ENCODE data around the gene POLR1G.
A peak's percentile ranks its signal among the peaks of the same experiment; 100 is the strongest.

Gene POLR1G

GRCh38 chr19:45391346-45391745, 15.1 kb upstream of the POLR1G start:
- H3K79me2 ChIP-seq (ENCODE audit: control insufficient read depth, insufficient read depth, low read length), result no peaks in the 10 kb centered on the region
- no peak overlapping the region for H3K4ac ChIP-seq (ENCODE audit: low read depth, low read length)
- no peak overlapping the region for H3K27ac ChIP-seq (ENCODE audit: low read depth, low read length)
- H3K4me3 ChIP-seq (ENCODE audit: low read length), result no peak overlapping the region
- no peak overlapping the region for H2AK5ac ChIP-seq (ENCODE audit: low read length)
- peak; percentile 75 for DNase-seq
- H3K36me3 ChIP-seq (ENCODE audit: control insufficient read depth, insufficient read depth, low read length), result no peaks in the 10 kb centered on the region
- no peak overlapping the region for H4K8ac ChIP-seq (ENCODE audit: low read depth, low read length)
- H4K5ac ChIP-seq (ENCODE audit: low read length), result no peak overlapping the region
- no peak overlapping the region for H3K23ac ChIP-seq (ENCODE audit: low read length)
- H3K27me3 ChIP-seq (ENCODE audit: insufficient read depth, low read length, poor library complexity), result no peaks in the 10 kb centered on the region
- H3K79me1 ChIP-seq (ENCODE audit: low read length), result no peaks in the 10 kb centered on the region
- no peak overlapping the region for H2BK15ac ChIP-seq (replicated peaks; ENCODE audit: low read depth)
- no peaks in the 10 kb centered on the region for H3K4me1 ChIP-seq (ENCODE audit: control insufficient read depth, low read depth, low read length)
- no peak overlapping the region for H3K4me2 ChIP-seq (ENCODE audit: low read length)
- no peak overlapping the region for H3K56ac ChIP-seq (ENCODE audit: low read length)
- whole genome bisulfite sequencing (ENCODE audit: extremely low coverage, insufficient coverage, low lambda C conversion rate), result no CpG with 5 or more reads among the region's 3 CpGs
- no peak overlapping the region for H2BK120ac ChIP-seq (ENCODE audit: low read depth, low read length)
- no peak overlapping the region for H2BK5ac ChIP-seq (ENCODE audit: low read length)
- H3K18ac ChIP-seq (ENCODE audit: low read length), result no peak overlapping the region
- H3K9ac ChIP-seq (ENCODE audit: low read length), result no peak overlapping the region

GRCh38 chr19:45391871-45392665, 14.4 kb upstream of the POLR1G start:
- Histone ChIP-seq H2BK15ac (replicated peaks; ENCODE audit: low read depth) (no peak overlapping the region), H3K4ac (ENCODE audit: low read depth, low read length) (no peak overlapping the region), H3K23ac (ENCODE audit: low read length) (no peak overlapping the region), H3K4me2 (ENCODE audit: low read length) (no peak overlapping the region), H3K9ac (ENCODE audit: low read length) (no peak overlapping the region), H3K79me2 (ENCODE audit: control insufficient read depth, insufficient read depth, low read length) (no peaks in the 10 kb centered on the region), H3K4me3 (ENCODE audit: low read length) (no peak overlapping the region), H3K18ac (ENCODE audit: low read length) (no peak overlapping the region), H3K56ac (ENCODE audit: low read length) (no peak overlapping the region), H2BK5ac (ENCODE audit: low read length) (no peak overlapping the region), H3K27ac (ENCODE audit: low read depth, low read length) (no peak overlapping the region), H3K79me1 (ENCODE audit: low read length) (no peaks in the 10 kb centered on the region), H2BK120ac (ENCODE audit: low read depth, low read length) (no peak overlapping the region), H4K5ac (ENCODE audit: low read length) (no peak overlapping the region), H3K36me3 (ENCODE audit: control insufficient read depth, insufficient read depth, low read length) (no peaks in the 10 kb centered on the region), H4K8ac (ENCODE audit: low read depth, low read length) (no peak overlapping the region), H3K4me1 (ENCODE audit: control insufficient read depth, low read depth, low read length) (no peaks in the 10 kb centered on the region), H3K27me3 (ENCODE audit: insufficient read depth, low read length, poor library complexity) (no peaks in the 10 kb centered on the region), H2AK5ac (ENCODE audit: low read length) (no peak overlapping the region)
- no peak for DNase-seq
- WGBS (ENCODE audit: extremely low coverage, insufficient coverage, low lambda C conversion rate), result no CpG with 5 or more reads among the region's 21 CpGs

- Histone ChIP-seq H4K5ac (ENCODE audit: low read length) (no peak overlapping the region), H3K36me3 (ENCODE audit: control insufficient read depth, insufficient read depth, low read length) (no peaks in the 10 kb centered on the region), H3K56ac (ENCODE audit: low read length) (peak overlapping the region; percentile 78), H3K18ac (ENCODE audit: low read length) (no peak overlapping the region), H3K9ac (ENCODE audit: low read length) (peak overlapping the region; percentile 54), H2BK5ac (ENCODE audit: low read length) (no peak overlapping the region), H3K4ac (ENCODE audit: low read depth, low read length) (no peak overlapping the region), H3K79me2 (ENCODE audit: control insufficient read depth, insufficient read depth, low read length) (no peaks in the 10 kb centered on the region), H3K27ac (ENCODE audit: low read depth, low read length) (no peak overlapping the region), H2AK5ac (ENCODE audit: low read length) (no peak overlapping the region), H3K23ac (ENCODE audit: low read length) (no peak overlapping the region), H2BK15ac (replicated peaks; ENCODE audit: low read depth) (no peak overlapping the region), H3K79me1 (ENCODE audit: low read length) (peaks cover 2% of the 10 kb centered on the region), H3K4me1 (ENCODE audit: control insufficient read depth, low read depth, low read length) (no peaks in the 10 kb centered on the region), H2BK120ac (ENCODE audit: low read depth, low read length) (no peak overlapping the region), H3K4me2 (ENCODE audit: low read length) (peak overlapping the region; percentile 48), H3K4me3 (ENCODE audit: low read length) (no peak overlapping the region), H4K8ac (ENCODE audit: low read depth, low read length) (no peak overlapping the region), H3K27me3 (ENCODE audit: insufficient read depth, low read length, poor library complexity) (no peaks in the 10 kb centered on the region)
- WGBS (ENCODE audit: extremely low coverage, insufficient coverage, low lambda C conversion rate), result no CpG with 5 or more reads among the region's 59 CpGs
- peak; percentile 91 for DNase-seq
Observed at GRCh38 chr19:45395821-45396617, 10.4 kb upstream of the POLR1G start.

GRCh38 chr19:45400192-45400591, 6.3 kb upstream of the POLR1G start:
- Histone ChIP-seq H3K9ac (ENCODE audit: low read length) (no peak overlapping the region), H3K27me3 (ENCODE audit: insufficient read depth, low read length, poor library complexity) (no peaks in the 10 kb centered on the region), H3K4me3 (ENCODE audit: low read length) (no peak overlapping the region), H2AK5ac (ENCODE audit: low read length) (no peak overlapping the region), H3K4me2 (ENCODE audit: low read length) (no peak overlapping the region), H4K8ac (ENCODE audit: low read depth, low read length) (no peak overlapping the region), H3K79me1 (ENCODE audit: low read length) (peaks cover 9% of the 10 kb centered on the region), H4K5ac (ENCODE audit: low read length) (no peak overlapping the region), H3K36me3 (ENCODE audit: control insufficient read depth, insufficient read depth, low read length) (no peaks in the 10 kb centered on the region), H2BK5ac (ENCODE audit: low read length) (no peak overlapping the region), H3K79me2 (ENCODE audit: control insufficient read depth, insufficient read depth, low read length) (no peaks in the 10 kb centered on the region), H3K27ac (ENCODE audit: low read depth, low read length) (no peak overlapping the region), H3K56ac (ENCODE audit: low read length) (no peak overlapping the region), H2BK120ac (ENCODE audit: low read depth, low read length) (no peak overlapping the region), H3K4me1 (ENCODE audit: control insufficient read depth, low read depth, low read length) (peaks cover 9% of the 10 kb centered on the region), H2BK15ac (replicated peaks; ENCODE audit: low read depth) (no peak overlapping the region), H3K18ac (ENCODE audit: low read length) (no peak overlapping the region), H3K23ac (ENCODE audit: low read length) (no peak overlapping the region), H3K4ac (ENCODE audit: low read depth, low read length) (no peak overlapping the region)
- WGBS (ENCODE audit: extremely low coverage, insufficient coverage, low lambda C conversion rate), result no CpG with 5 or more reads among the region's 6 CpGs
- no peak for DNase-seq

GRCh38 chr19:45401815-45402214, 4.6 kb upstream of the POLR1G start:
- H2BK15ac ChIP-seq (replicated peaks; ENCODE audit: low read depth), result no peak overlapping the region
- no peak overlapping the region for H3K18ac ChIP-seq (ENCODE audit: low read length)
- peaks cover 2% of the 10 kb centered on the region for H3K79me2 ChIP-seq (ENCODE audit: control insufficient read depth, insufficient read depth, low read length)
- H3K27ac ChIP-seq (ENCODE audit: low read depth, low read length), result no peak overlapping the region
- peaks cover 12% of the 10 kb centered on the region for H3K79me1 ChIP-seq (ENCODE audit: low read length)
- H3K4me1 ChIP-seq (ENCODE audit: control insufficient read depth, low read depth, low read length), result peaks cover 9% of the 10 kb centered on the region
- no peak overlapping the region for H2AK5ac ChIP-seq (ENCODE audit: low read length)
- no peaks in the 10 kb centered on the region for H3K36me3 ChIP-seq (ENCODE audit: control insufficient read depth, insufficient read depth, low read length)
- no peak overlapping the region for H3K9ac ChIP-seq (ENCODE audit: low read length)
- no peak overlapping the region for H3K23ac ChIP-seq (ENCODE audit: low read length)
- peak overlapping the region; percentile 65 for H3K56ac ChIP-seq (ENCODE audit: low read length)
- no peak for DNase-seq
- no peak overlapping the region for H2BK5ac ChIP-seq (ENCODE audit: low read length)
- no peak overlapping the region for H3K4me2 ChIP-seq (ENCODE audit: low read length)
- H4K5ac ChIP-seq (ENCODE audit: low read length), result no peak overlapping the region
- H3K4ac ChIP-seq (ENCODE audit: low read depth, low read length), result no peak overlapping the region
- no CpG with 5 or more reads among the region's 6 CpGs for WGBS (ENCODE audit: extremely low coverage, insufficient coverage, low lambda C conversion rate)
- H3K4me3 ChIP-seq (ENCODE audit: low read length), result no peak overlapping the region
- H3K27me3 ChIP-seq (ENCODE audit: insufficient read depth, low read length, poor library complexity), result no peaks in the 10 kb centered on the region
- H2BK120ac ChIP-seq (ENCODE audit: low read depth, low read length), result no peak overlapping the region
- no peak overlapping the region for H4K8ac ChIP-seq (ENCODE audit: low read depth, low read length)

Measured in mesendoderm (in vitro differentiated cells).